ENCODE measurements around the gene MSX2.
"Not testable (repeated sequence)": the region's sequence is repeated elsewhere in the genome, so short reads cannot be mapped to it uniquely, and the experiment has no call there.

MSX2 gene

DNA sequence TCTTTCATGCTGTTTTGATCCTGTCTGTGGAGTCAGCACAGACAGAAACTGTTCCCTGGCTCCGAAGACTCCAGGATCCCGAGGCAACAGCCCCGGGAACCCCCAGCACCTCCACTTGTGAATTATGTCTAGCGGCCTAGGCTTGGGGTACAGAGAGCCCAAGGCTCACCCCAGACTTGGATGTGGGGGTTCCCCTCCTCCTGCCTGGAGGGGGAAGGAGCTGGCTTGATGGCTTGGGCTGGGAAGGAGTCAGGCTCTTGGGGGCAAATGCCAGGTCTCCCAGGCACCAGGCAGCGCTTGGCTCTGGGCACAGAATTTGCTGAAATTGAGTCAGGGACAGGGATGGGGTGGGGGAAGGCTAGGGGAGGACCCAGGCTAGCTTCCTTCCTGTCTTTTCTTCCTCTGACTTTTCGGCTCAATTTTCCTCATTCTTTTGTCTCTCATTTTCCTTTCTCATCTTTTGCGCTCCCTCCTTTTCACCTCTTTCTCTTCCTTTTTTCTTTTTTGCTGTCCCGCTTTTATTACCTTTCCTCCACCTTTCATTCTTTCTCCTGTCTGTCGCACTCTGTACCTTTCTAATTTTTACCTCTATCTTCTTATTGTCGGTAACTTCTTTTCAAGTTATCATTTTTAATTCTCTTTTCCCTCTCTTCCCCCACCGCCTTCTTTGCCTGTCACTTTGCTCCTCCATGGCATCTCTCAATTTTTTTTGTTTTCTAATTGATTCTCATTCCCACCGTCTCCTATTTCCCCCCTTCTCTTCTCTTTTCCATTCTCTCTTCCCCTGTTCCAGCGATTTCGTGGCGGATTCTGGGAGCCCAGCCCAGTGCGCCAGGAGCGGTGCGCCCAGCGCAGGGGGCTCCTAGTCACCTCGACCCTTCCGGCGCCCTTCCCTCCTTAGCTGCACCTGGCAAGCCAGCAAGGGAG lies 10.5 kb downstream of the MSX2 start:
- DNase-seq = no peak

DNA sequence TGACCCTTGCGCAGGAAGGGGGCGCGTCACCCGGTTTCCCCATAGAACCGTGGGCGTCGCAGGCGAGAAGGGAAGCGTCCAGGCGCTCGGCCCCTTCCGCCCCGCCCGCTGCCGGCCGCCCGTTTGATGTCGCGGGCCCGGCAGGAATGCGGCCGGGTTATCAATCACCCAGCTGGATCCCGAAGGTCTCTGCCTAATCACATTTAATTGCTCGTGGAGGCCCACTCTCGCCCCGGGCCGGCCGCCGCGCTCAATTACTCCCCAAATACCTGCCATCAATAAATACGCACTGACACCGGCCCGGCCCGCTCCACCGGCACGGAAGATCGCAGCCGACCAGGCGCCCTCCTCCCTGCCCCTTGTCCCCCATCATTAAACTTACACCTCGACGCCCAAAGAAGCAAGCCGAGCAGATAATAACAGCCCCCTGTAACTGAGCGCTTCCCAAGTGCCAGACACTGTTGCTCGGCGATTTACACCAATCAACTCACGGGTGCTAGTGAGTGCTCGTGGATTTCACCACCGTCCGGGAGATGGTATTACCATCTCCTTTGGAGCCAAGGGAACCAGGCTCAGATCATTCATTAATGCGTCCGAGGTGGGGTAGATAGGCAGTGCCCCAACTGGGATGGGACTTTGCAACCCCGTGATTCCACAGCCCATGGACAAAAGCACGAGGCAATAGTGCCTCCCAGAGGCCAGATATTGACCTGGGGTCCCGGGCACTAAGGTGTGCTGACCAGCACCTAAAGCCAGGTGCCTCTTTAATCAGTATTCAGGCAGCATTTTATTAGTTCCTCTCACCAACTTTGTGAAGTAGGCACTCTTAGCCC lies 11.3 kb downstream of the MSX2 start:
- DNase-seq = no peak

DNA sequence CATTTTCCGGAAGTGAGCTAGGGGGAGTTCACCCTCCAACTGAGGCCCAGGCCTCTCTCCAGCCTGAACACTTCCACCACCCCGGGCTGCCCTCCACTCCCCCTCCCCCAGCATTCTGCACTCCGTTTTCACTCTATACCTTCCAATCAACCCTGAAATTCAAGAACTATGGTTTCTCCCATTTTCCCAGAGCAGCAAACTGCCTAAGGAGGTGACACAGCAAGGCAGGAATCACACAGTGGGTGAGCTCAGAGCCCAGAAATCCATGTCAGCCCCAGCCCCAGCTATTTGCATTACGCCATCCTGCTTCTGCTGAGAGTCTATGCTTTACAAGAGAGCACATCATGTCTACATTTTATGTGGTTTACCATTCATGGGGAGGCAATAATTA lies 11.9 kb downstream of the MSX2 start:
- DNase-seq = no peak

DNA sequence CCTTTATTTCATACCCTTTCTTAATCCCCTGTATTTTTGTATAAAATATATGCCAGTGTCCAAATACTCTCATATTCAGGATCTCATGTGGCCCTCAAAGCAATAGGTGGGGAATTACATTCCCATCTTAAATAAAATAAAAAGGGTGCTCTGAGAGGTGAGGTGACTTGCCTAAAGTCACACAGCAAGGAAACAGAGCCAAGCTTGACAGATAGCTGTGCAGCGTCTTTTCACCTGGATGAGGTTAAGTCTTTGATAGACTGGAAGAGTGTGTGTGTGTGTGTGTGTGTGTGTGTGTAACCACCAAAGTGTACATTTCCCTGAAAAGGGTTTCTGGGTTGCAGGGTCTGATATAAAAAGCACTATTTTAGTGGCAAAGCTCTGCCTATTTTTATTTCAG lies 12.4 kb downstream of the MSX2 start:
- DNase-seq = no peak

DNA sequence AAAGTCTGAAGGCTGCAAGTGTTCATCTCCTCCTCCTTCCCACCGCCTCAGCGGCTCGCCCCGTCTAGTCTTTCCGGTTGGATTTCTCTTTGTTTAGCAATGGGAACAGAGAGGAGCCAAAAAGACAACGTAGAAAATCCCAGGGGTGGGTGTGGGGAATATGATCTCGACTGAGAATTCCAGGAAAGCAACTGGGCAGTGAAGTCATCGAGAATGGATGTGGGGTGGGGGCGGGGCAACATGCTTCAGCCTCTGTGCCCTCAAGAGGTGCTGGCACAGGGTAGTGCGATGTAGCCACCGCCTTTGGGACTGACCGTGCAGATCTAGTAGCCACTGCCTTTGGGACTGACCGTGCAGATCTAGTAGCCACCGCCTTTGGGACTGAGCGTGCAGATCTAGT lies 12.9 kb downstream of the MSX2 start:
- DNase-seq = no peak

DNA sequence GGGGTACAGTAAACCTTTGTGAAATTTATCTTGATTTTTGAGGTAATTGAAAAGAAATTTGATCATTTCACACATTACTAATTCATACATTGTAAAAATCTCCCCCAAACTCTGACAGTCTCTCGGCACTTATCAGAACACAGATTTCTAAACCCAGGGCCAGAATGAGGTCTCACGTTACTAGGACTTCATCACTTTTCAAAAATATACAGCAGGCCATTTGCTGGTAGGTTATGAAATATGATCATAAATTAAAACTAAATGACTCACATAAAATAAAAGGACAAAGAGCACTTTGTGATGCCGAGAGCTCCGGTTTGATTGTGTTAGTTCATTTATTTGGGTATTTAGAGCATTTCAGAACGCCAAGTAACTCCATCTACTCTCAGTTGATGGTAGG lies 17.0 kb downstream of the MSX2 start:
- no peak for DNase-seq

DNA sequence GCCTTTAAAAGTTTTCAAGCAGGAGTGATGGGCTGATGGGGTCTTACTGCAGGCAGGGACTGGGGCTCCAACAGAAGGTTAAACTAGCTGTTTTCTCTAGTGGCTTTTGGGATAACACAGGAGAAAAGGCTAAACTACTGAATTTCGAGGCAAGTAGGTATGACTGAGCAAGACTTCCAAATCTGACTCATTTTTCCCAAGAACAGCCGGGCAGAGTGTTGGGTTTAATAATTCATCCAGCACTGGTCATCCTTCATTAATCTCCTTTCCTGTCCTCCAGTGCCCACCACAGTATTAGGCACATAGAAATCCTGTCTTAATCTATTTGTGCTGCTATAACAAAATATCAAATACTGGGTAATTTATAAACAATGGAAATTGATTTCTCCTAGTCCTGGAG lies 20.5 kb downstream of the MSX2 start:
- DNase-seq = no peak

DNA sequence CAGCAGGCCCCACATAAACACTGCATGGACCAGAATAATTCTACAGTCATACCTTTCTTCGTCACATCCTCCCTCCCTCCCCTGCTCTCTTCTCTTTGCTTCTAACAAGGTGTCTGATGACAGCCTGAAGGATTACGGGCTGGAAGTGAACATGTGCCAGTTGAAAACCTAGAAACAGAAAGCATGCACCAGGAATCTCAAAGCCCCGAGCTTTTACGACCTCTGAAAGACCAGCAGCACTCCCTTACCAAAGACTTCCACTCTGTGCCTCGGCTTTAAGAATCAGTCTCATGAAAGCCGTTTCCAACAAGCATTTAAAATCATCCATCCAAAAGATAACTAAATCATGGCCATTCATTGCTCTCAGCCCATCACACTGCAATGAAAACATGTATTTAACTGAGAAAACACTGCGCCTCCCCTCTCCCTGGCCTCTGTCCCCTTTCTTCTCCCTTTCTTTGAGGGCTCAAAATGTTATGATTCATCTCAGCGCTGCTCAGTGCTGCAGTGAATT lies 21.3 kb downstream of the MSX2 start:
- DNase-seq = no peak

DNA sequence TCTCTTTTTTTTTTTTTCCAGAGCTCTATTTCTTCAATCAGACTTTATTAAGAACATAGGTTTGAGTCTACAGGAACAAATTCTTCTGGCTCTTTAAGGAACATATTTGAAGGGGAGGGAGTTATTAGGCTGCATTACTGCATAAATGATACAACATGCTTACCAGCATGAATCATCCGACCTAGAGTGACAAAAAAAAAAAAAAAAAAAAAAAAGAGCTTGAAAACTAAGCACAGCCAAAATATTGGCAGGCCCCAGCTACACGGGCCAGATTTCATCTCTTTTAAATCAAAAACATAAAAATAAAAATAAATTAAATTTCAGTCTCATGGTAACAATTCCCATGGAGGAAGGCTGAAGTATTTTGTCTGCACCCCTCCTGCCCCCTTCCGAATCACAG lies 26.3 kb downstream of the MSX2 start:
- DNase-seq = no peak

DNA sequence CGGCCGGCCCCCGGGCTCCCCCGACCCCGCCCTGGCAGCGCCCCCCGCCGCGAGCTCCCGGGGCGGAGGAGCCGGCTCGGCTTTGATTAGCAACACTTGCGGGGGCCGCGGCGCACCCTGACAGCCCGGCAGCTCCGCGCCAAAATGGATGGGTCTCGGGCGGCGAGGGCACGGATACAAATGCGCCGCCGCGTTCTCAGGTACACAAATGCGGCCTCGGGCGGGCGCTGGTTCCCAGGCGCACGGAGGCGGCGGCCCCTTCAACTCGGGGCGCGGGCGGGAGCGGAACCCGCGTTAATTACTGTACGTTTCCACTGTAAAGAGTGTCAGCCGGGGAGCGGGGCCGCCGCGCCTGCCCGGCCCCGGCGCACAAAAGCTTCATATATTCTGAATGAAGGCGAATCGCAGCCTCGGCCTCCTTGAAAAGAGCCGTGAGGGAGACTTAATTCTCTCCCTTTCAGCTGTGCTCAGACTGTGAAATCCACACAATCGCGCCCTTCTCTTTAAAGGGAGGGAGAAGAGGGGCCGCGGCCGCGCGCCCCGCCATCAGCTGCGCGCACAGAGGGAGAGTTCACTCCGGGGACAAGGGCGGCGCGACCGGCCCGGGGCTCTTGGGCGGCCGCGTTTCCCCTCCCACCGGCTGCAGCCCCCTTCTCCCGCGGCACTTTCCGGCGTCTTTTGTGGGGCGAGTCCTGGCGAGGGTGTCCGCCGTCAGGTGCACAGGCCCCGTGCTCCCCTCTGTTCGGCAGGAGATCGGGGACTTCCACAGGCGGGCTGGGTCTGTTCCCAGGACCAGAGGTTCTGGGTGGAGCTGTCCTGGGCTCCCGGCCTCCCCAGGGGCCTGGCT lies 27.0 kb downstream of the MSX2 start:
- no peak for DNase-seq

DNA sequence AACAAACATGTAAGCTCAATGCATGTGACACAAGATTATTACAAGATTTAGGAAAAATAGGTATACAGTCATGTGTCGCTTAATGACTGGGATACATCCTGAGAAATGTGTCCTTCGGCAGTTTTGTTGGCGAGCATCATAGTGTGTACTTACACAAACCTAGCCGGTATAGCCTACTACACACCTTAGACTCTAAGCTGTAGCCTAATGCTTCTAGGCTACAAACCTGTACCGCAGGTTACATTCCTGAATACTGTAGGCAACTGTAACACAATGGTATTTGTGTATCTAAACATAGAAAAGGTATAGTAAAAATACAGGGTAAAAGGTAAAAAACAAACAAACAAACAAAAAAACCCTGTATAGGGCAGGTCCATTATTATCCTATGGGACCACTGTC lies 27.7 kb downstream of the MSX2 start:
- DNase-seq = no peak

DNA sequence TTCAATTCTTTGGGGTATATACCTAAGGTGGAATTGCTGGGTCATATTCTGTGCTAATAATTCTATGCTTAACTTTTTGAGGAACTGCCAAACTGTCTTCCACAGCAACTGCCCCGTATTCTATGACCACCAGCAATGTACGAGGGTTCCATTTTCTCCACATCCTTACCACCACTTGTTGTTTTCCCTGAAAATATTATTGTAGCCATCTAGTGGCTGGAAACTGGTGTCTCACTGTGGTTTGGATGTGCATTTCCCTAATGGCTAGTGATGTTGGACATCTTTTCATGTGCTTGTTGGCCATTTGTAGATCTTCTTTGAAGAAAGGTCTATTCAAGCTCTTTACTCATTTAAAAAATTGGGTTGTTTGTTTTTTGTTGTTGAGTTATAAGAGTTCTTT lies 30.7 kb downstream of the MSX2 start:
- DNase-seq = no peak

DNA sequence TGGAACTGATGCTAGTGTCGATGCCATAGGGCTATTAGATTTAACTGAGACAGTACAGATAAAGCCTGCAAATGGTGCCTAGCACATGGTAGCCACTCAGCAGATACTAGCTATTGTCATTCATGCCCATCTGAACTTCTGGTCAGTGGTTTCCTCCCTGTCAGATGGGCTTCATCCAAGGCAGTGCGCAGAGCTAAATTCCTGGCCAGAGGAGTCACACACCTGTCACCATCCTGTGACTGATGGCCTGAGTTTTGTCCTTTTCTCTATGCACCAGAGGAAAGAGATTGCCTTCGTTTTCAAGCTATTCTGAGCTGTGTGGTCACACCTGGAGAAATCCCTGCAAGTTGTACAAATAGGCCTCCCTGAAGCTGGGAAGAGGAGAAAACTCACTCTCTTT lies 34.7 kb downstream of the MSX2 start:
- no peak for DNase-seq

DNA sequence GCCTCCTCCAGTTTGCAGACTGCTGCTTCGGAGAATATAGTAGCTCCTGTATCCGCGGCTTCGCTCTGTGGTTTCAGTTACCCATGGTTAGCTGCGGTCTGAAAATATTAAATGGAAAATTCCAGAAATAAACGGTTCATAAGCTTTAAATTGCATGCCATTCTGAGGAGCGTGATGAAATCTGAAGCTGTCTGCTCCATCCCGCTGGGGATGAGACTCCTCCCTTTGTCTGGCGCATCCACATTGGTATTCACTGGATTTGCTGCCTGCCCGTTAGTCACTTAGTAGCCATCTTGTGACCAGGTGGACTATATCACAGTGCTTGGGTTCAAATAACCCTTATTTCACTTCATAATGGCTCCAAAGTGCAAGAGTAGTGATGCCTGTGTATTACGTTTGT lies 36.3 kb downstream of the MSX2 start:
- no peak for DNase-seq

DNA sequence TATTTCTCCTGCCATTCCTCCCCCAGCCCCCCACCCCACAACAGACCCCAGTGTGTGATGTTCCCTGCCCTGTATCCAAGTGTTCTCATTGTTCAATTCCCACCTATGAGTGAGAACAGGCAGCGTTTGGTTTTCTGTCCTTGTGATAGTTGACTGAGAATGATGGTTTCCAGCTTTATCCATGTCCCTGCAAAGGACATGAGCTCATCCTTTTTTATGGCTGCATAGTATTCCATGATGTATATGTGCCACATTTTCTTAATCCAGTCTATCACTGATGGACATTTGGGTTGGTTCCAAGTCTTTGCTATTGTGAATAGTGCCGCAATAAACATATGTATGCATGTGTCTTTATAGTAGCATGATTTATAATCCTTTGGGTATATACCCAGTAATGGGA lies 37.0 kb downstream of the MSX2 start:
- DNase-seq = not testable (repeated sequence)

DNA sequence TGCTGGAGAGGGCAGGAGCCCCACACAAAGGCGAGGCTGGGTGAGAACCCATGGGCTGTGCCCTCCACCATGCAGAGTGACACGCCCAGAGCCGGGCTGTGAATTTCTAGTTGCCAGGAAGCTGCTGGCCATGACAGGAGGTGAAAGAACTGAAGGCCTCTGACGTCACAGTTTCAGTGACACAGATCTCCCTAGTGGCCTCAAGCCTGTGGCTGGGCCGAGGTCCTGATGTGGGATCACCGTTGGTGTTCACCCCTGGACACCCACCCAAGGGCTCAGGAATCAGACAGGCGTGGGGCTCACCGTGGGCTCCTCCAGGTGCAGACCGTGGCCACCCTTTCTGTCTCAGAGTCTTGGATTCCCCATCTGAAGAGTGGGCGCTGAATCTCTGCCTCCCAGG lies 39.9 kb downstream of the MSX2 start:
- DNase-seq = no peak

DNA sequence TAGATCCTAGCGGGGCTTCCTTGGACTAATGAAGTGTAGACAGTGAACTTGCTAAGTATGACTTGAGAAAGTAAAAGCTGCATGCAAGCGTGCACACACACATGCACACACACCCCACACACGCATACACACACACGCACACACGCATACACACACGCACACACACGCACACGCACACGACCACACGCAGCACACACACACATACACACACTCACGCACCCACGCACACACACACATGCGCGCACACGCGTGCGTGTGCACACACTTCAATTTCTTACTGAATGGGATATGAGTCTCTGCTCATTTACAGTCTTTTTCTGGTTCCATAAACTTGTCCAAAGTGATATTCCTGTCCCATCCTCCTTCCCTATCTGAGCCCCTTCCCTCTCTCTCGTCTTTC lies 41.2 kb downstream of the MSX2 start:
- no peak for DNase-seq

DNA sequence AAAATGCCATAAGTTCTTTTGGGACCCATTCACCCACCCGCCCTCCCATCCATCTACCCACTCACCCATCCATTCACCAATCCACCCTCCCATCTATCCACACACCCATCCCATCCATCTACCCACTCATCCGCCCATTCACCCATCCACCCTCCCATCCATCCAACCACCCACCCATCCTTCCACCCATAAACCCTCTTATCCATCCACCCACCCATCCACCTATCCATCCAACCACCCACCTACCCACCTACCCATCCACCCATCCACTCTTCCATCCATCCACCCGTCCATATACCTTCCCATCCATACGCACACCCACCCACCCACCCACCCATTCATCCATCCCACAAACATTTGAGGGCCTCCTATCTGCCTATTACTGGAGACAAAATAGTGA lies 43.3 kb downstream of the MSX2 start:
- no peak for DNase-seq

DNA sequence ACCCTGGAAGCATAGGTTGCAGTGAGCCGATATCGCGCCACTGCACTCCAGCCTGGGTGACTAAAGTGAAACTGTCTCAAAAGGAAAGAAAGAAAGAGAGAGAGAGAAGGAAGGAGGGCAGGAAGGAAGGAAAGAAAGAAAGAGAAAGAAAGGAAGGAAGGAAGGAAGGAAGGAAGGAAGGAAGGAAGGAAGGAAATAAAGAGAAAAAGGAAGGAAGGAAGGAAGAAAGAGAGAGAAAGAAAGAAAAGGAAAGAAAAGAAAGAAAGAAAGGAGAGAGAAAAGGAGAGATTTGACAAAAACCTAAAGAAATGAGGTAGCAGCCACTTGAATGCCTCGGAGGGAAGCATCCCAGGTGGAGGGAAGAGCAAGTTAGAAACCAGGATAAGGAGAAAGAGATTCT lies 44.6 kb downstream of the MSX2 start:
- DNase-seq = no peak

DNA sequence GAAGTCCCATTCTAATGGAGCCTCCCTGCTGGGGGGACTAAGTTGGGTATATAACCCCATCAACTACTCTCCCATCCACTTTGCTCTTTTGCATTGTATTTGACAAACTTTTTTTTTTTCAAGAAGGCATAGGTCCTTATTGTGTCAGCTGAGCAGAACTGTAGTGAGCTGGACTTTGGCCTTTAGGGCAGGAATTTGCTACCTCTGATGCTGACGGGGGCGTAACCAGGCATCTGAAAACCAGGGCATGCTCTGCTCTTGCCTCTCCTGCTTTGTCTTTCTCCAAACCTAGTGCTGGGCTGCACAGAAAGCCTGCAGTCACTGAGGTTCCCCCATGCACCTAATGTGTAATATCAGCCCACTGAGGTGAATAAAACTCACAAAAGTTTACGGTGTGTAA lies 49.0 kb downstream of the MSX2 start:
- no peak for DNase-seq

DNA sequence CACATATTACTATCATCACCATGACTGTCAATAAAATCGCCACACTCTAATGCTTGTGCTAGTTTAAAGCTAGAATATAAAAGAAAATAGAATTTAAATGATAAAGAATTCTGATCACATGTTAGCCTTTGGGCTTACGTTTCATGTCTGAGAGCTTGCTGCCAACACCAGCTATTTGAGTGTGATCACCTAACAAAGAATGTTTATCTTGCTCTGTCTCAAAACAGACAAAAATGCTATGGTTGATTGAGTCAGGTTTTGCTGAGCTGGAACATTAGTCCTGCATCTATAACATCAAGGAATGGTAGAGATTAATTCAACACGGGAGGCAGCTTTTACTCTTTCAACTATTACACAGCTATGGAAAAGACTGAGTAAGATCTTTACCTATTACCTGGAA lies 50.7 kb downstream of the MSX2 start:
- DNase-seq = no peak

DNA sequence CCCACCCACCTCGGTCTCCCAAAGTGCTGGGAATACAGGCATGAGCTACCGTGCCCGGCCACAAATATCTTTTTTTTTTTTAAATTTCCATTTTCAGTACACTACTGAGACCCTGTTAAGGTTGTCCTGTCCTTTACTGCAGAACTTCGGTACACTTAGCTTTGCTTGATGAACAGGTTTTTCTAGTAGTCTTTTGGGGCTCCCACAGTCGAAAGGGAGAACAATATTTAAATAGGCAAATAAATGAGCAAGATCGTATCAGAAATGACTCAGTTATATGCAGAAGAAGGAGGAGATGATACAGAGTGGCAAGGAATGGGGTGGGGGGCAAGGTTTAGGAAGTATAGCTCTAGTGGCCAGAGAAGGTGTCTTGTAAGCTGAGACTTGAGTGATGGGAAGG lies 52.7 kb downstream of the MSX2 start:
- no peak for DNase-seq

DNA sequence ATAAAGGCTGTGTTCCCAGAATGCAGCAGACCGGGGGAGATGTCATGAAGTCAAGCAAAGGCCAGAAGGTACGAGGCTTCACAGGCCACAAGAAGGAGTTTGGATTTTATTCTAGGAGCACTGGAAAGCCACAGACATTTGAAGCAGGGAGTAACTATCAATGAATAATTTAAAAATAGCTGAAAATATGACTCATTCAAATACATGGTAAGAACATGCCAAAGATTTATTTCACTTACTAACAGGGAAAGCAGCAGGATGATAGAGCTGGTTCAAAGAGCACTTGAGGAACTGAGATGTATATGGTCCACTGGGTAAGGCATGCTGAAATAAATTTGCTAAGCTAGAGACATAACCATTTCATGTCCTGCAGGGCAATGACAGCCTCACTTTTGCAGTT lies 53.2 kb downstream of the MSX2 start:
- DNase-seq = no peak

Data from NCI-H2171 treated with DMSO at 0.1 percent for 48 hours (cell line).